MCF 10A (cell line): ENCODE data around the gene ARHGEF28. TPM values are rescaled to one million over a fixed set of nuclear protein-coding genes. Genes with fewer than 3 reads are reported as not detected.

Experiments
- BruUV-seq: library from RNA; stranded (reverse); fragments of 400-500 nt; replicated peaks from 2 replicates; lab custom pipeline; 2021; lab: Mats Ljungman, UMichigan
- CTCF ChIA-PET: fragments of 300-600 bp; sonication (Branson Sonifier 250); formaldehyde crosslinking; extraction: SDS; loops from one replicate; lab custom pipeline; 2021; ENCODE audit warnings: antibody characterized with exemption, inconsistent platforms; lab: Yijun Ruan, JAX
- POLR2A ChIA-PET: fragments of 300-600, 350-650 bp; sonication (Branson Sonifier 250); formaldehyde crosslinking; extraction: SDS; loops from one replicate; lab custom pipeline; 2020; ENCODE audit warnings: antibody characterized with exemption, inconsistent platforms; lab: Yijun Ruan, JAX
- DNase-seq: peaks from one replicate; pipeline ENCODE4 v3.0.0-alpha.2; 2018; ENCODE audit not compliant: unreplicated experiment
- H3K27ac Mint-ChIP-seq: one replicate; pipeline ENCODE4 v1.8.0; 2022; ENCODE audit warnings: mild to moderate bottlenecking, low read depth, mixed read lengths; ENCODE audit not compliant: unreplicated experiment
- H3K27me3 Mint-ChIP-seq: one replicate; pipeline ENCODE4 v1.8.0; 2022; ENCODE audit warnings: mixed read lengths; ENCODE audit not compliant: insufficient read depth, unreplicated experiment
- H3K36me3 Mint-ChIP-seq: one replicate; pipeline ENCODE4 v1.8.0; 2022; ENCODE audit warnings: mild to moderate bottlenecking, moderate library complexity, mixed read lengths; ENCODE audit not compliant: insufficient read depth, unreplicated experiment
- H3K4me1 Mint-ChIP-seq: one replicate; pipeline ENCODE4 v1.8.0; 2022; ENCODE audit warnings: mixed read lengths; ENCODE audit not compliant: insufficient read depth, unreplicated experiment
- H3K4me3 Mint-ChIP-seq: one replicate; pipeline ENCODE4 v1.8.0; 2022; ENCODE audit warnings: mild to moderate bottlenecking, moderate library complexity, mixed read lengths; ENCODE audit not compliant: unreplicated experiment
- H3K9me3 Mint-ChIP-seq: one replicate; pipeline ENCODE4 v1.8.0; 2022; ENCODE audit warnings: mixed read lengths; ENCODE audit not compliant: unreplicated experiment
- CTCF ChIP-seq: fragments of 200-600 bp; IDR thresholded peaks from one replicate; pipeline ENCODE4 v1.8.0; 2022; ENCODE audit warnings: antibody characterized with exemption, mild to moderate bottlenecking; ENCODE audit not compliant: unreplicated experiment
- intact Hi-C: fragments of 100-400 bp; cut with micrococcal nuclease; formaldehyde crosslinking; loops from 2 replicates; pipeline ENCODE4 v1.14.1; 2022
- total RNA-seq: library from RNA; stranded (reverse); gene quantifications from 2 replicates; pipeline ENCODE4 v1.2.3, GENCODE V29; 2022

ARHGEF28 gene
- total RNA-seq, 1 experiment from 2014 or later: 34.8 TPM

GRCh38 chr5:73652391-73652790 is 26.4 kb downstream of the ARHGEF28 start:
- H3K36me3 Mint-ChIP-seq: no peaks in the 10 kb centered on the region
- POLR2A ChIA-PET: interaction anchor here (0.7 to 1.1 kb wide), 3 partner anchors 12 to 38 kb away, joined by 3 to 5 read pairs (median 3); partner anchors contain the start of gene ARHGEF28
- no peak for DNase-seq
- no peaks in the 10 kb centered on the region for H3K9me3 Mint-ChIP-seq
- no peak overlapping the region for H3K4me3 Mint-ChIP-seq
- H3K27ac Mint-ChIP-seq: peak overlapping the region; percentile 43
- TF ChIP-seq CTCF: no peak
- CTCF ChIA-PET: interaction anchor here (0.6 to 1.6 kb wide), 3 partner anchors 41 to 163 kb away, joined by 3 to 7 read pairs (median 3); no protein-coding TSS in a partner anchor
- BruUV-seq: no TSS peak
- peaks cover 61% of the 10 kb centered on the region for H3K4me1 Mint-ChIP-seq
- no peaks in the 10 kb centered on the region for H3K27me3 Mint-ChIP-seq
- intact Hi-C loops: no loop called here

- Mint-ChIP-seq H3K4me3 (no peak overlapping the region), H3K27me3 (no peaks in the 10 kb centered on the region), H3K36me3 (no peaks in the 10 kb centered on the region), H3K27ac (peak overlapping the region; percentile 95), H3K4me1 (peaks cover 53% of the 10 kb centered on the region), H3K9me3 (no peaks in the 10 kb centered on the region)
- BruUV-seq: no TSS peak
- intact Hi-C loops: no loop called here
- ChIA-PET POLR2A (interaction anchor here (0.7 to 2.5 kb wide), 11 partner anchors 9 to 159 kb away, joined by 3 to 18 read pairs (median 4); partner anchors contain the start of gene ARHGEF28), CTCF (interaction anchor here (1.0 kb wide), 2 partner anchors 39 to 40 kb away, joined by 3 to 4 read pairs; no protein-coding TSS in a partner anchor)
- DNase-seq: peak; percentile 63
- TF ChIP-seq CTCF: no peak
Measured at GRCh38 chr5:73654171-73654811, 28.3 kb downstream of the ARHGEF28 start.

DNA sequence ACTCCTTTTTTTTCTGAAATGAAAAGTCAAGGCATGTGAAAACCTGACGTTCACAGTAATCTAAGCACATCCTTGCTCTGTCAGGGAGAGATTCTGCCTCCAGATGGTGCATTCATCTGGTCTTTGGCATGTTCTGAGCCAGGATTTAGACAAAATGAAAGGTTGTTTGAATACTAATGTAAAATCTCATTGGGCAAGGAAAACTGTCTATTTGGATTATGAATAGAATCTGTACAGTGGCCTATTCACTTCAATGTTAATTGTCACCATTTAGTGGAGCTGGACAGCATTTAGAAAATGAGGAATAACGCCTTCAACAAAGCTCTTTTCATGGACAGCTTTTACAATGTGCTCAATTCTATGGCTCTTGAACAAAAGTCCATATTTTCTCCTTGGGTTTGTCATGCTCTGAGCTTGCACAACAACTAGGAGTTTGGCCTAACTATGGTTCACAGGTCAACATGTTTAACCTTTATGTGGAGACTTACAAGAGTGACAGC is 28.9 kb downstream of the ARHGEF28 start:
- H3K4me1 Mint-ChIP-seq: peaks cover 53% of the 10 kb centered on the region
- DNase-seq: no peak
- peak overlapping the region; percentile 95 for H3K27ac Mint-ChIP-seq
- H3K4me3 Mint-ChIP-seq: no peak overlapping the region
- no peaks in the 10 kb centered on the region for H3K9me3 Mint-ChIP-seq
- ChIA-PET POLR2A (interaction anchor here (0.7 to 2.5 kb wide), 10 partner anchors 8 to 159 kb away, joined by 3 to 18 read pairs (median 4); partner anchors contain the start of gene ARHGEF28), CTCF (interaction anchor here (0.7 to 1.1 kb wide), 5 partner anchors 13 to 151 kb away, joined by 3 to 5 read pairs (median 4); no protein-coding TSS in a partner anchor)
- intact Hi-C loops: no loop called here
- TF ChIP-seq CTCF: no peak
- no peaks in the 10 kb centered on the region for H3K27me3 Mint-ChIP-seq
- no TSS peak for BruUV-seq
- no peaks in the 10 kb centered on the region for H3K36me3 Mint-ChIP-seq

DNA sequence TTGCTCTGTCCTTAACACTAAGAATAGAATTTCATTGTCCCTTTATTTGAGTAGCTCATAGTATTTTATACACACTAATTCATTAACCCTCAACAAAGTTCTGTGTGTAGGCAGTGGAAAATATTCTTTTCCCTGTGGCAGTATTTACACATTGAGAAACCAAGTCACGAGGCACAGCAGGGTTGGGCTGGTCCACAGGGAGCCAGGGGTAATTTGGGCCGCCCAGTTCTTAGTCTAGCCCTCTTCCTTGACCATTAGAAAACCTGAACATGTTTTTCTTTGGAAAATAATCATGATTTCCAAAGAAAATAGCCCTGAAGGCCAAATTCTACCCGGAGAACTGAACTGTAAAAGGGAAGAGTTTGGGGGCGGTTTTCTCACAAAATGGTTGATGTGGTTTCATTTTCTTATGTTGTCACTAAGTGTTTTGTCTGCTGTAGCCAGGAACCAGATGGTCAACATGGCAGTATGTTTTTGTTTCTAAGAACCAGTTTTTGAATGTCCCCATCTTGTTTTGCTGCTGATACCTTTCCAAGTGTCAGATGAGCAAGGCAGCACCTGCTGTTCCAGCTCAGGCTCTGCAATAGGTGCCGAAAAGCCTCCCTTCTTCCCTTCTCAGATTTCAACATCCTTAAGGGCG is 29.6 kb downstream of the ARHGEF28 start:
- H3K4me3 Mint-ChIP-seq: no peak overlapping the region
- no peak for TF ChIP-seq CTCF
- ChIA-PET POLR2A (interaction anchor here (1.8 to 2.5 kb wide), 4 partner anchors 12 to 29 kb away, joined by 7 to 18 read pairs (median 16); partner anchors contain the start of gene ARHGEF28), CTCF (interaction anchor here (0.7 to 1.4 kb wide), 4 partner anchors 13 to 152 kb away, joined by 3 to 5 read pairs (median 4); no protein-coding TSS in a partner anchor)
- intact Hi-C loops: no loop called here
- peak overlapping the region; percentile 95 for H3K27ac Mint-ChIP-seq
- H3K27me3 Mint-ChIP-seq: no peaks in the 10 kb centered on the region
- no TSS peak for BruUV-seq
- no peaks in the 10 kb centered on the region for H3K36me3 Mint-ChIP-seq
- peaks cover 5% of the 10 kb centered on the region for H3K9me3 Mint-ChIP-seq
- no peak for DNase-seq
- H3K4me1 Mint-ChIP-seq: peaks cover 59% of the 10 kb centered on the region
